PC-3 (cell line): ENCODE results near the gene KSR1. TPM values are rescaled to one million over a fixed set of nuclear protein-coding genes. Genes with fewer than 3 reads are reported as not detected.

Experiments
- ATAC-seq: fragments of 200-7000 bp; cut with Tn5 transposase; 2 replicates; pipeline ENCODE4 v1.9.1; 2020; ENCODE audit warnings: mild to moderate bottlenecking, moderate library complexity
- BruUV-seq: library from RNA; stranded (reverse); fragments of 400-500 nt; replicated peaks from 2 replicates; lab custom pipeline; 2021; lab: Mats Ljungman, UMichigan
- CTCF ChIA-PET: fragments of 300-600 bp; sonication (Branson Sonifier 250); formaldehyde crosslinking; loops from one replicate; lab custom pipeline; 2022; ENCODE audit warnings: antibody characterized with exemption; lab: Charles Lee
- POLR2A ChIA-PET: fragments of 300-600 bp; sonication (Branson Sonifier 250); formaldehyde crosslinking; loops from one replicate; lab custom pipeline; 2022; ENCODE audit warnings: antibody characterized with exemption; ENCODE audit not compliant: unreplicated experiment; lab: Charles Lee
- DNase-seq: peaks from one replicate; pipeline ENCODE4 v3.0.0-alpha.2; 2015
- H2AFZ ChIP-seq: fragments of 300-600 bp; sonication (generic); 2 replicates; pipeline ENCODE4 v1.6.0; 2016; ENCODE audit warnings: antibody characterized with exemption, low read length
- H3F3A ChIP-seq: fragments of 300-600 bp; sonication (generic); one replicate; pipeline ENCODE4 v1.6.0; 2017; ENCODE audit warnings: antibody characterized with exemption, low read length, control low read depth, mild to moderate bottlenecking; ENCODE audit not compliant: unreplicated experiment
- H3K27ac ChIP-seq: fragments of 300-600 bp; sonication (generic); 2 replicates; pipeline ENCODE4 v1.5.1; 2016; ENCODE audit warnings: mild to moderate bottlenecking, low read length
- H3K27me3 ChIP-seq: fragments of 300-600 bp; sonication (generic); 2 replicates; pipeline ENCODE4 v1.6.1; 2016; ENCODE audit warnings: low read length, mixed read lengths
- H3K36me3 ChIP-seq: fragments of 300-600 bp; sonication (generic); 2 replicates; pipeline ENCODE4 v1.6.1; 2016; ENCODE audit warnings: low read depth, mixed run types, low read length, mixed read lengths
- H3K4me1 ChIP-seq: fragments of 300-600 bp; sonication (generic); 2 replicates; pipeline ENCODE4 v1.5.1; 2016; ENCODE audit warnings: low read length; ENCODE audit not compliant: insufficient read depth
- H3K4me2 ChIP-seq: fragments of 300-600 bp; sonication (generic); 2 replicates; pipeline ENCODE4 v1.6.0; 2016; ENCODE audit warnings: low read length
- H3K4me3 ChIP-seq: fragments of 300-600 bp; sonication (generic); 2 replicates; pipeline ENCODE4 v1.5.1; 2016; ENCODE audit warnings: mild to moderate bottlenecking, low read length, mixed read lengths
- H3K79me2 ChIP-seq: fragments of 300-600 bp; sonication (generic); 2 replicates; pipeline ENCODE4 v1.6.1; 2017; ENCODE audit warnings: low read length, mixed read lengths
- H3K9ac ChIP-seq: fragments of 300-600 bp; sonication (generic); 2 replicates; pipeline ENCODE4 v1.6.0; 2016; ENCODE audit warnings: mild to moderate bottlenecking, low read length
- H3K9me2 ChIP-seq: fragments of 300-600 bp; sonication (generic); replicated peaks from 2 replicates; pipeline ENCODE4 v1.6.1; 2016; ENCODE audit warnings: mixed run types, low read length, mixed read lengths
- H3K9me3 ChIP-seq: fragments of 300-600 bp; sonication (generic); 2 replicates; pipeline ENCODE4 v1.6.1; 2016; ENCODE audit warnings: low read length, mixed read lengths
- H4K20me1 ChIP-seq: fragments of 300-600 bp; sonication (generic); 2 replicates; pipeline ENCODE4 v1.6.1; 2016; ENCODE audit warnings: low read length, mixed read lengths
- EZH2 ChIP-seq: fragments of 300-600 bp; sonication (generic); IDR thresholded peaks from one replicate; pipeline ENCODE4 v1.6.1; 2017; ENCODE audit warnings: antibody characterized with exemption, mild to moderate bottlenecking, low read length; ENCODE audit not compliant: unreplicated experiment
- EZH2phosphoT487 ChIP-seq: fragments of 300-600 bp; sonication (generic); IDR thresholded peaks from 2 replicates; pipeline ENCODE4 v1.6.1; 2018; ENCODE audit warnings: mild to moderate bottlenecking, antibody characterized with exemption, low read length, borderline replicate concordance
- intact Hi-C: fragments of 100-400 bp; cut with micrococcal nuclease; formaldehyde crosslinking; loops from 2 replicates; pipeline ENCODE4 v1.9.0; 2023
- total RNA-seq: library from RNA; depleted of rRNA; stranded (reverse); fragments of >200 nt; gene quantifications from 2 replicates; pipeline ENCODE4 v1.2.3, GENCODE V29; 2014
- TF ChIP-seq, protein P1 (sequence below): fragments of 300-600 bp; sonication (generic); conservative IDR thresholded peaks from 2 replicates; pipeline ENCODE4 v1.5.1; 2017; ENCODE audit warnings: antibody characterized with exemption, low read depth, mild to moderate bottlenecking, low read length

KSR1 gene
- total RNA-seq, 1 experiment from 2014 or later, result 1.0 TPM

DNA sequence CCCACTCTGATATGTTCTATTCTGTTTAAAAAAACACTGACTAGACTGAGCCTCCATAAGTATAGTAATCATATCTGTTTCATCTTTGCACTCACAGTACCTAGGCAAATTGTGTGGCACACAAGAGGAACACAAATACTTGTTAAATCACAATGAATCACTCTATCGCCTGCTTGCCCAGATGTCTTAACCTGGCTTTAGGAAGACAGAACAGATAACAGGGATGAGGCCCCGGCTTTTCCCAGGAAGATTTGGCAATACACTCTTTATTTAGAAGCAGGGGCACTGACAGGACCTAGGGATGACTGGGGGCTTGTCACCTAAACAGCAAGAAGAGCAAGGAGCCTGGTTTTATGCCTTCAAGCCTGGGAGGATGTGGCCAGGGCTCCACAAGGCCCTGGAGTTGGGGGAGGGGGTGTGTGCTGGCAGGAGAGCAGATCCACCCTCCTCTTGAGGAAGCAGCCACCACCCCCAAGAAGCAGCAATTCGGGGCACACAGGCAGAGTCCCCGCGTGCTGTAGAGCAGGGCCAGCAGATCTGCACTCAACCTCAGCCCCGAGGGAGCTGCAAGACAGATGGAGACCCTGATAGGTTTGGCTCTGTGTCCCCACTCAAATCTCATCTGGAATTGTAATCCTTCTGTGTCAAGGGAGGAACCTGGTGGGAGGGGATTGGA is 41.0 kb upstream of the KSR1 start:
- H2AFZ ChIP-seq, result no peak overlapping the region
- ATAC-seq (no peak), DNase-seq (no peak)
- no peak for TF ChIP-seq EZH2phosphoT487
- TF ChIP-seq EZH2, result no peak
- TF ChIP-seq, protein P1, sequence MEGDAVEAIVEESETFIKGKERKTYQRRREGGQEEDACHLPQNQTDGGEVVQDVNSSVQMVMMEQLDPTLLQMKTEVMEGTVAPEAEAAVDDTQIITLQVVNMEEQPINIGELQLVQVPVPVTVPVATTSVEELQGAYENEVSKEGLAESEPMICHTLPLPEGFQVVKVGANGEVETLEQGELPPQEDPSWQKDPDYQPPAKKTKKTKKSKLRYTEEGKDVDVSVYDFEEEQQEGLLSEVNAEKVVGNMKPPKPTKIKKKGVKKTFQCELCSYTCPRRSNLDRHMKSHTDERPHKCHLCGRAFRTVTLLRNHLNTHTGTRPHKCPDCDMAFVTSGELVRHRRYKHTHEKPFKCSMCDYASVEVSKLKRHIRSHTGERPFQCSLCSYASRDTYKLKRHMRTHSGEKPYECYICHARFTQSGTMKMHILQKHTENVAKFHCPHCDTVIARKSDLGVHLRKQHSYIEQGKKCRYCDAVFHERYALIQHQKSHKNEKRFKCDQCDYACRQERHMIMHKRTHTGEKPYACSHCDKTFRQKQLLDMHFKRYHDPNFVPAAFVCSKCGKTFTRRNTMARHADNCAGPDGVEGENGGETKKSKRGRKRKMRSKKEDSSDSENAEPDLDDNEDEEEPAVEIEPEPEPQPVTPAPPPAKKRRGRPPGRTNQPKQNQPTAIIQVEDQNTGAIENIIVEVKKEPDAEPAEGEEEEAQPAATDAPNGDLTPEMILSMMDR, result no peak
- H3K36me3 ChIP-seq, result no peaks in the 10 kb centered on the region
- intact Hi-C loops, result no loop called here
- ChIA-PET CTCF (no interaction called here), POLR2A (no interaction called here)
- no peaks in the 10 kb centered on the region; the same call in 1 of the 2 replicates for H3K27me3 ChIP-seq
- no peaks in the 10 kb centered on the region for H3K4me1 ChIP-seq
- no peaks in the 10 kb centered on the region for H3K79me2 ChIP-seq
- no peaks in the 10 kb centered on the region for H3K9me3 ChIP-seq
- BruUV-seq, result no TSS peak
- H4K20me1 ChIP-seq, result no peaks in the 10 kb centered on the region
- H3K9me2 ChIP-seq, result no peaks in the 10 kb centered on the region
- H3K4me2 ChIP-seq, result no peak overlapping the region
- H3K4me3 ChIP-seq, result no peak overlapping the region
- H3K27ac ChIP-seq, result no peak overlapping the region
- H3K9ac ChIP-seq, result no peak overlapping the region
- no peaks in the 10 kb centered on the region for H3F3A ChIP-seq

DNA sequence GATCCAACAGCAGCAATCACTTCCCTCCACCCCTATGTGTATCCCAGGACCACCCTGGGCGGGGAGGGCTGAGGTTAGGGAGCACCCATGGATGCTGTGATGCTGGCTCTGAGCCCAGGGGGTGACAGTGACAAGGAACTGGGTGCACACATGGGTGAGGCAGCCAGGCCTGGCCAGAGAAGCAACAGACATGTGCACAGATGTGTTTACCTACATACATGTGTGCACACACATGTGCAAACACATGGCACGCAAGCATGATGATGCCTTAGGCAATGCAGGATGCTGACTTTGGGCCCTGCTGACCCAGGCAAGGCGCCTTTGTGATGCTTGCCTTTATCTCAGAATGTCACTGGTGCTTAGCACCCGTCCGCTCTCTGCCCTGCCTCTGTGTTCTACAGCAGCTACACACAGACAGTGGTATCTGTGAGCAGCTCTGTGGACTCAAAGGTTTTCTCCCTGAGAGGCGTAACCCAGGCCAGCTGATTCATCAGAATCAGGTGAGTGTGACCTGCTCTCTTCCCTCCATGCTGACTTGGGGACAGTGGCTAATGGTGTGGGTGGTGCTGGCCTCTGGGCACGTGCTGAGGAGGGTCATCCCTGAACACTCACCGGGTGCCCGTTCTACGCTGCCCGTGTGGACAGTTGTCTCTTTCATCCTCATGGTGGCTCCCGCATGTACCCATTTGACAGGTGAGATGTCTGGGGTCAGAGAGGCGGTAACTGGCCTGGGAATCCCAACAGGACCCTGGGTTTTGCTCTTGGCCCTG is 38.5 kb upstream of the KSR1 start:
- no TSS peak for BruUV-seq
- POLR2A ChIA-PET, result no interaction called here
- Histone ChIP-seq H4K20me1 (no peaks in the 10 kb centered on the region), H3K27me3 (no peaks in the 10 kb centered on the region; the same call in 1 of the 2 replicates), H2AFZ (no peak overlapping the region), H3K4me3 (no peak overlapping the region), H3K4me1 (no peaks in the 10 kb centered on the region), H3K9me3 (no peaks in the 10 kb centered on the region), H3F3A (no peaks in the 10 kb centered on the region), H3K36me3 (no peaks in the 10 kb centered on the region), H3K9ac (no peak overlapping the region), H3K9me2 (no peaks in the 10 kb centered on the region), H3K4me2 (no peak overlapping the region), H3K27ac (no peak overlapping the region), H3K79me2 (no peaks in the 10 kb centered on the region)
- DNase-seq (no peak), ATAC-seq (no peak)
- intact Hi-C loops, result no loop called here
- CTCF ChIA-PET, result no interaction called here
- TF ChIP-seq EZH2phosphoT487 (no peak), EZH2 (no peak)
- TF ChIP-seq, protein P1, result no peak

DNA sequence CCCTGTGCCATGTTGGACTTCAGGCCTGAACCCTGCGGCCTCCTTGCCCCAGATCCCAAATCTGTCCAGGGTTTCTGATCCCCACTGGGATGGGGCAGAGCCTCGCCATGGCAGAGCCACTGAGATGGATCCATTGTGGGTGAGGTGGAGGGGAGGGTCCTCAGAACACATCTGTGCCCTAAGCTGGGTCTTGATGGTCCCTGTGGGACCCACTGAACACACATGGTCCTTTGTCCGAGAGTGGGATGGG is 38.0 kb upstream of the KSR1 start:
- DNase-seq (no peak), ATAC-seq (no peak)
- no peaks in the 10 kb centered on the region for H3K9me2 ChIP-seq
- H4K20me1 ChIP-seq, result no peaks in the 10 kb centered on the region
- H3F3A ChIP-seq, result no peaks in the 10 kb centered on the region
- no peak overlapping the region for H3K9ac ChIP-seq
- TF ChIP-seq, protein P1, result no peak
- no peak for TF ChIP-seq EZH2phosphoT487
- no peak for TF ChIP-seq EZH2
- no TSS peak for BruUV-seq
- CTCF ChIA-PET, result no interaction called here
- no peak overlapping the region for H3K27ac ChIP-seq
- no peaks in the 10 kb centered on the region for H3K4me1 ChIP-seq
- no peak overlapping the region for H3K4me3 ChIP-seq
- H3K4me2 ChIP-seq, result no peak overlapping the region
- H3K27me3 ChIP-seq, result no peaks in the 10 kb centered on the region; the same call in 1 of the 2 replicates
- POLR2A ChIA-PET, result no interaction called here
- no peaks in the 10 kb centered on the region for H3K36me3 ChIP-seq
- H2AFZ ChIP-seq, result no peak overlapping the region
- H3K79me2 ChIP-seq, result no peaks in the 10 kb centered on the region
- intact Hi-C loops, result no loop called here
- H3K9me3 ChIP-seq, result no peaks in the 10 kb centered on the region
